Neural cell (in vitro differentiated cells): ENCODE results near the gene TSGA10IP. TPM values are rescaled to one million over a fixed set of nuclear protein-coding genes. Genes with fewer than 3 reads are reported as not detected.

Experiments
- H2AFZ ChIP-seq: fragments of 200-600, 300-800 bp; sonication (generic), shearing (Covaris generic); 2 replicates; pipeline ENCODE4 v1.6.0; 2014; ENCODE audit warnings: low read depth, mild to moderate bottlenecking, antibody characterized with exemption, low read length, moderate library complexity
- H3F3A ChIP-seq: fragments of 200-600 bp; shearing (Covaris generic); 2 replicates; pipeline ENCODE4 v1.6.1; 2016; ENCODE audit warnings: mild to moderate bottlenecking, moderate library complexity, mixed read lengths, antibody characterized with exemption, low read length; ENCODE audit not compliant: insufficient read depth, poor library complexity, severe bottlenecking
- H3K27ac ChIP-seq: fragments of 200-600, 300-800 bp; sonication (generic), shearing (Covaris generic); 2 replicates; pipeline ENCODE4 v1.5.1; 2014; ENCODE audit warnings: mild to moderate bottlenecking, low read length, moderate library complexity
- H3K27me3 ChIP-seq: fragments of 300-800, 200-600 bp; sonication (generic), shearing (Covaris generic); 2 replicates; pipeline ENCODE4 v1.6.0; 2014; ENCODE audit warnings: mild to moderate bottlenecking, low read depth, low read length, moderate library complexity; ENCODE audit not compliant: insufficient read depth
- H3K36me3 ChIP-seq: fragments of 300-800, 200-600 bp; sonication (generic), shearing (Covaris generic); 2 replicates; pipeline ENCODE4 v1.5.1; 2014; ENCODE audit warnings: mild to moderate bottlenecking, antibody characterized with exemption, low read length, moderate library complexity; ENCODE audit not compliant: insufficient read depth
- H3K4me2 ChIP-seq: fragments of 300-800, 200-600 bp; sonication (generic), shearing (Covaris generic); 2 replicates; pipeline ENCODE4 v1.6.0; 2014; ENCODE audit warnings: mild to moderate bottlenecking, low read length
- H3K4me3 ChIP-seq: fragments of 300-800, 200-600 bp; sonication (generic), shearing (Covaris generic); 2 replicates; pipeline ENCODE4 v1.5.1; 2014; ENCODE audit warnings: mild to moderate bottlenecking, low read length, moderate library complexity
- H3K79me2 ChIP-seq: fragments of 200-600 bp; shearing (Covaris generic); replicated peaks from 2 replicates; pipeline ENCODE4 v1.6.0; 2014; ENCODE audit warnings: mild to moderate bottlenecking, low read length, moderate library complexity; ENCODE audit not compliant: insufficient read depth
- H3K9ac ChIP-seq: fragments of 300-800, 200-600 bp; sonication (generic), shearing (Covaris generic); 2 replicates; pipeline ENCODE4 v1.6.1; 2016; ENCODE audit warnings: mild to moderate bottlenecking, low read length, mixed read lengths
- H3K9me2 ChIP-seq: fragments of 200-600 bp; shearing (Covaris generic); 2 replicates; pipeline ENCODE4 v1.6.1; 2016; ENCODE audit warnings: mild to moderate bottlenecking, low read length, mixed read lengths; ENCODE audit not compliant: insufficient read depth
- H3K9me3 ChIP-seq: fragments of 200-600, 300-800 bp; sonication (generic), shearing (Covaris generic); 2 replicates; pipeline ENCODE4 v1.6.1; 2016; ENCODE audit warnings: mild to moderate bottlenecking, mixed run types, low read length, moderate library complexity, mixed read lengths
- H4K20me1 ChIP-seq: fragments of 200-600 bp; shearing (Covaris generic); 2 replicates; pipeline ENCODE4 v1.6.1; 2016; ENCODE audit warnings: mild to moderate bottlenecking, mixed run types; ENCODE audit not compliant: insufficient read depth
- CTCF ChIP-seq: fragments of 450-650 bp; IDR thresholded peaks from 2 replicates; pipeline ENCODE4 v1.5.1; 2014; ENCODE audit warnings: antibody characterized with exemption, mild to moderate bottlenecking, moderate library complexity; ENCODE audit not compliant: poor library complexity, severe bottlenecking
- EP300 ChIP-seq: fragments of 450-650 bp; conservative IDR thresholded peaks from 2 replicates; pipeline ENCODE4 v1.6.1; 2014; ENCODE audit warnings: antibody characterized with exemption, mild to moderate bottlenecking, moderate library complexity; ENCODE audit not compliant: poor library complexity, severe bottlenecking
- EZH2 ChIP-seq: fragments of 200-600, 300-800 bp; shearing (Covaris generic), sonication (generic); IDR thresholded peaks from 2 replicates; pipeline ENCODE4 v1.6.1; 2014; ENCODE audit warnings: antibody characterized with exemption, low read length, borderline replicate concordance, mild to moderate bottlenecking; ENCODE audit not compliant: insufficient read depth, poor library complexity, severe bottlenecking
- MXI1 ChIP-seq: fragments of 450-650 bp; conservative IDR thresholded peaks from 2 replicates; pipeline ENCODE4 v1.6.1; 2014; ENCODE audit warnings: antibody characterized with exemption, mild to moderate bottlenecking; ENCODE audit not compliant: poor library complexity, severe bottlenecking
- POLR2AphosphoS5 ChIP-seq: IDR thresholded peaks from 2 replicates; pipeline ENCODE4 v1.6.1; 2012
- RAD21 ChIP-seq: fragments of 450-650 bp; conservative IDR thresholded peaks from 2 replicates; pipeline ENCODE4 v1.6.1; 2014; ENCODE audit warnings: antibody characterized with exemption, mild to moderate bottlenecking, moderate library complexity
- REST ChIP-seq: IDR thresholded peaks from 2 replicates; pipeline ENCODE4 v1.6.1; 2012; ENCODE audit warnings: borderline replicate concordance
- SMC3 ChIP-seq: fragments of 450-650 bp; conservative IDR thresholded peaks from 2 replicates; pipeline ENCODE4 v1.6.1; 2014; ENCODE audit warnings: antibody characterized with exemption, mild to moderate bottlenecking, moderate library complexity; ENCODE audit not compliant: poor library complexity
- TAF1 ChIP-seq: IDR thresholded peaks from 2 replicates; pipeline ENCODE4 v1.6.1; 2012; ENCODE audit warnings: low read depth
- polyA plus RNA-seq: library from polyadenylated mRNA; depleted of rRNA; stranded (reverse); fragments of >200 nt; gene quantifications from 2 replicates; pipeline ENCODE4 v1.2.3, GENCODE V29; 2014

TSGA10IP gene
- polyA plus RNA-seq, 1 donor from 2014 or later = 0.53 TPM

DNA sequence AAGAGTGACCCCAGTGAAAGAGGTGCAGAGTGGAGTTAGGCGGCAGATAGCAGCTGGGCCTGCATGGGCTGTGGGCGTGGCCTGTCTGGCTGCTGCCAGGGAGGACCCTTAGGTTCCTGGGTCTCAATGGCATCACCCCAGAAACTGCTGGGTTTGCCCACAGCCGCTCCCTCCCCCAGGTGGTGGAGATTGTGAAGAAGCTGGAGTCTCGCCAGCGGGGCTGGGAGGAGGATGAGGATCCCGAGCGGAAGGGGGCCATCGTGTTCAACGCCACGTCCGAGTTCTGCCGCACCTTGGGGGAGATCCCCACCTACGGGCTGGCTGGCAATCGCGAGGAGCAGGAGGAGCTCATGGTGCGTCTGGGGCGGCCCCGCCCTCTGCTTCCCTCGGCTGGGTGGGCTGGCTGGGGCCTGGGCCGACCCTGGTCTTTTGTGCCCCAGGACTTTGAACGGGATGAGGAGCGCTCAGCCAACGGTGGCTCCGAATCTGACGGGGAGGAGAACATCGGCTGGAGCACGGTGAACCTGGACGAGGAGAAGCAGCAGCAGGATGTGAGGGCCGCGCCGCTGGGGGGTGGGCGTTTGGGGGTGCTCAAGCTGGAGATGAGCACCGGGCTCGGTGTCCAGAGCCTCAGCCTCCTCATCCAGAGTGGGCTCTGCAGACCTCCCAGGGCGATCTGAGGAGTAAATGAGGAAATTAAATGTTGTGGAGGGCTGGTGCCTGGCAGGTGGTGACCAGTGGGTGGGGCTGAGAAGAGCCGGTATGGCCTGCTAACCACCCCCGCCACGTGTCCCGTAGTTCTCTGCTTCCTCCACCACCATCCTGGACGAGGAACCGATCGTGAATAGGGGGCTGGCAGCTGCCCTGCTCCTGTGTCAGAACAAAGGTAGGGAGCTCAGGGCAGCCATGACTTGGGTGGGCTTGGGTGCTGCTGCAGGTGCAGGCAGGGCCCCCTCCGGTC, 31.2 kb downstream of the TSGA10IP start (continued):
- TF ChIP-seq REST = no peak

DNA sequence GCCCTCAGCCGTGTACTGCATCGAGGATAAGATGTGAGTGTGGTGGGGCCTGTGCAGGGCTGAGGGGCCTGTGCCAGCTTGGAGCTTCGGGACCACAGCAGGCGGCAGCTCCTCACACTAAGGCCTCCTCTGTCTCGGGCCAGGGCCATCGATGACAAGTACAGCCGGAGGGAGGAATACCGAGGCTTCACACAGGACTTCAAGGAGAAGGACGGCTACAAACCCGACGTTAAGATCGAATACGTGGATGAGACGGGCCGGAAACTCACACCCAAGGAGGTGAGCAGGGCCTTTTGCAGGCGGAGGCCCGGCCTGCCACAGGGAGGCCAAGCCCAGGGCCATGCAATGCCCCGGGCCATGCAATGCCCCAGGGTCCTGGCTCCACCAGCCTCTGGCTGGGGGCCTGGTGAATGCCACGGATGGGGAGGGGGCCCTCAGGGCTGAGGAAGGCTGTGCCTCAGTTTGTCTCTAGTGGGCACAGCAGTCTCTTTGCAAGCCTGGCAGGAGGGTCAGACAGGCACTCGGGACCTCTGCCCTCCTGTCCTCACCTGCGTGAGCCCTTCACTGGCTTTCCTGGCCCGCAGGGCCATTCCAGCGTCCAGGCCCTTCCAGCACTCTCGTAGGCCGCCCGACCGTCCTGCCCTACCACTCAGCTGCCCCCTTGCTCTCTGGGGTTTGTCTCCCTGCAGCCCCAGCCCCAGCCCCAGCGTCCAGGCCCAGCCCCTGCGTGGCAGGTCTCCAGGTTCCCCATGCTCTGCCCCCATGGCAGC, 32.5 kb downstream of the TSGA10IP start:
- H3K27ac ChIP-seq = no peak overlapping the region
- H3K27me3 ChIP-seq = no peaks in the 10 kb centered on the region
- no peak overlapping the region for H3K4me3 ChIP-seq
- no peaks in the 10 kb centered on the region for H3K9me3 ChIP-seq
- H2AFZ ChIP-seq = no peak overlapping the region
- no peaks in the 10 kb centered on the region for H3F3A ChIP-seq
- no peaks in the 10 kb centered on the region for H3K9me2 ChIP-seq
- TF ChIP-seq MXI1 (no peak), POLR2AphosphoS5 (no peak), EP300 (no peak), TAF1 (no peak)
- H3K36me3 ChIP-seq = no peaks in the 10 kb centered on the region
- H4K20me1 ChIP-seq = no peaks in the 10 kb centered on the region
- H3K4me2 ChIP-seq = no peak overlapping the region
- H3K79me2 ChIP-seq = no peaks in the 10 kb centered on the region
- no peak overlapping the region for H3K9ac ChIP-seq

DNA sequence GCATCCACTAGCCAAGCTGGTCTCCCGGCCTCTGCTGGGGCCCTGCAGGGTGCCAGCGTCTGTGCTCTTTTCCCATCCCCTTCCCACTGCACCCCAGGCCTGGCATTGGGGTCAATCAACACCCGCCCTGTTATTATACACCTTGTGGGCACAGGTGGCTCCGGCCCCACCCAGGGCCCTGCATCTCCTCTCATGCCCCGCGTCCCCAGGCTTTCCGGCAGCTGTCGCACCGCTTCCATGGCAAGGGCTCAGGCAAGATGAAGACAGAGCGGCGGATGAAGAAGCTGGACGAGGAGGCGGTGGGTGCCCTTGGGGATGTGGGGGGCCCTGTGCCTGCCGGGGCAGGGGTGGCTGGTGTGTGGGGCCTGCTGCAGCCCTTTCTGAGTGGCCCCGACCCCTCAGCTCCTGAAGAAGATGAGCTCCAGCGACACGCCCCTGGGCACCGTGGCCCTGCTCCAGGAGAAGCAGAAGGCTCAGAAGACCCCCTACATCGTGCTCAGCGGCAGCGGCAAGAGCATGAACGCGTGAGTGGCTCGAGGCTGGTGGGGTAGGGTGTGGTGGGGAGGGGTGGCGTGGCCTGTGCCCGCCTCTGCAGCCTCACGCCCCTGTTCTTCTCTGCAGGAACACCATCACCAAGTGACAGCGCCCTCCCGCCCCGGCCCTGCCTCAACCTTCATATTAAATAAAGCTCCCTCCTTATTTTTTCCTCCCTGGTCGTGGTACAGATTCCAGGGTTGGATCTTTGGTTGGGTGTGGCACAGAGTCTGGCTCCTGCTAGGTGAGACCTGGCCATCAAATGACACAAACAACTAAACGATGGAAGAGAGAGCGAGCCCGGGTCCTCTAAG, 33.3 kb downstream of the TSGA10IP start:
- no peaks in the 10 kb centered on the region for H3K36me3 ChIP-seq
- TF ChIP-seq TAF1 (no peak), CTCF (no peak), REST (no peak), SMC3 (no peak), POLR2AphosphoS5 (no peak), RAD21 (no peak), EZH2 (no peak), MXI1 (no peak), EP300 (no peak)

More for the DNA sequence above, 33.3 kb downstream of the TSGA10IP start:
- Histone ChIP-seq H3K4me2 (no peak overlapping the region), H2AFZ (no peak overlapping the region), H3K79me2 (no peaks in the 10 kb centered on the region), H3K27ac (no peak overlapping the region), H3K9ac (no peak overlapping the region), H3K27me3 (no peaks in the 10 kb centered on the region), H3K9me2 (no peaks in the 10 kb centered on the region), H3K4me3 (no peak overlapping the region), H3F3A (no peaks in the 10 kb centered on the region), H4K20me1 (no peaks in the 10 kb centered on the region), H3K9me3 (no peaks in the 10 kb centered on the region)
